ENCODE results near the gene SPRING1.
"Not testable (repeated sequence)": the region's sequence is repeated elsewhere in the genome, so short reads cannot be mapped to it uniquely, and the experiment has no call there.

Gene SPRING1

GRCh38 chr12:116737774-116738657 is at the start of gene SPRING1, which contains the start of gene RNFT2:
TSS of gene SPRING1 (minus strand) at chr12:116738069. CDS start at chr12:116737900, 169 bp downstream.
TSS of gene RNFT2 (plus strand) at chr12:116738315. CDS start at chr12:116740498, 2,183 bp downstream.
- peak; percentile 99 for DNase-seq

GRCh38 chr12:116784238-116784612 is 46.4 kb upstream of the SPRING1 start:
- DNase-seq = no peak

- no peak for DNase-seq
These were observed 45.8 kb upstream of the SPRING1 start for GRCh38 chr12:116783525-116784237.

GRCh38 chr12:116780942-116781341 is 43.1 kb upstream of the SPRING1 start:
- no peak for DNase-seq

- no peak for DNase-seq
These were observed 41.7 kb upstream of the SPRING1 start for GRCh38 chr12:116779597-116779996.

- no peak for DNase-seq
These were observed 39.4 kb upstream of the SPRING1 start for GRCh38 chr12:116777245-116777644.

GRCh38 chr12:116774020-116774419 is 36.2 kb upstream of the SPRING1 start:
- no peak for DNase-seq

GRCh38 chr12:116773276-116773731 is 35.4 kb upstream of the SPRING1 start:
- DNase-seq = no peak

GRCh38 chr12:116771651-116772050 is 33.8 kb upstream of the SPRING1 start:
- no peak for DNase-seq

GRCh38 chr12:116766746-116767145 is 28.9 kb upstream of the SPRING1 start:
- no peak for DNase-seq

GRCh38 chr12:116766285-116766684 is 28.4 kb upstream of the SPRING1 start:
- no peak for DNase-seq

- DNase-seq = no peak
These were observed 27.4 kb upstream of the SPRING1 start for GRCh38 chr12:116765271-116765670.

GRCh38 chr12:116761499-116761898 is 23.6 kb upstream of the SPRING1 start:
- no peak for DNase-seq

- DNase-seq = no peak
These were observed 22.8 kb upstream of the SPRING1 start for GRCh38 chr12:116760622-116761020.

- DNase-seq = peak; percentile 23
These were observed 22.1 kb upstream of the SPRING1 start for GRCh38 chr12:116759783-116760621.

- not testable (repeated sequence) for DNase-seq
These were observed 16.9 kb upstream of the SPRING1 start for GRCh38 chr12:116754783-116755182.

- DNase-seq = not testable (repeated sequence)
These were observed 16.2 kb upstream of the SPRING1 start for GRCh38 chr12:116754097-116754496.

- no peak for DNase-seq
These were observed 12.4 kb upstream of the SPRING1 start for GRCh38 chr12:116750298-116750697.

GRCh38 chr12:116749884-116750283 is 12.0 kb upstream of the SPRING1 start:
- no peak for DNase-seq

- DNase-seq = no peak
These were observed 7.7 kb upstream of the SPRING1 start for GRCh38 chr12:116745554-116745953.

GRCh38 chr12:116744766-116745165 is 6.9 kb upstream of the SPRING1 start:
- no peak for DNase-seq

- not testable (repeated sequence) for DNase-seq
These were observed 4.9 kb upstream of the SPRING1 start for GRCh38 chr12:116742787-116743186.

GRCh38 chr12:116739381-116739887 is 1.6 kb upstream of the SPRING1 start:
- no peak for DNase-seq

All from stimulated activated CD4-positive, alpha-beta T cell treated with anti-CD3 and anti-CD28 coated beads, Interleukin-4, amount 100 ng/mL, for 1 hour (primary cell).